Fibroblast of skin of right biceps (primary cell): ENCODE measurements around the gene PRKN.
"Not testable (repeated sequence)": the region's sequence is repeated elsewhere in the genome, so short reads cannot be mapped to it uniquely, and the experiment has no call there.

Source experiments
- DNase-seq: peaks from one replicate; pipeline ENCODE4 v3.0.0-alpha.2; 2013

The PRKN gene

DNA sequence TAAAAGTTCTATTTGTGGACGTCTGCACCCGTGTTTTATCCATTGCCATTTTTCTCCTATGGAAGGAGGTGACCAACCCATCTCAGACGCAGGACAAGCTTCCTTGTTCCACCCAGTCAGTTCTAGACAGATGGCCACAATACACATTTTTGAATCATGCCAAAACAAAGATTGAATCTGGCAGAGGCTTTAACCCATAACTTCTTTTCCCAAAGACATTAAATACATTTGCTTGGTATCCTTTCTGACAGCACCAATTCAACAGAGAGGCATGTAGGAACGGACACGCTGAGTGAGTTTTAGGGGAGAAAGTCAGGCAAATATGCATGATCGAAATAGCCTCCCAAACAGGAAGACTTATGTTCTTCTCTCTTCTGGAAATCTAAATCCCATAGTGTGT is 901.1 kb downstream of the PRKN start:
- DNase-seq = no peak

DNA sequence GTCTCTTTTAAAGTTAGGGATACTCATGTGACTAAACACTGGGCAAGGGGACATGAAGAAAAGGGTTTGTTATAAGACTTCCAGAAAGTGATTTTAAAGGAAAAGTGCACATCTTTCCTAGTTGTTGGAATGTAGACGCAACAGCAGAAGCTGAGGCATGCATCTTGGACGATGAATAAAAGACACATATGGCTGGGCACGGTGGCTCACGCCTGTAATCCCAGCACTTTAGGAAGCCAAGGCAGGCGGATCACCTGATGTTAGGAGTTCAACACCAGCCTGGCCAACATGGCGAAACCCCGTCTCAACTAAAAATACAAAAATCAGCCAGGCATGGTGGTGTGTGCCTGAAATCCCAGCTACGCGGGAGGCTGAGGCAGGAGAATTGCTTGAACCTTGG is 905.4 kb downstream of the PRKN start:
- DNase-seq = not testable (repeated sequence)

DNA sequence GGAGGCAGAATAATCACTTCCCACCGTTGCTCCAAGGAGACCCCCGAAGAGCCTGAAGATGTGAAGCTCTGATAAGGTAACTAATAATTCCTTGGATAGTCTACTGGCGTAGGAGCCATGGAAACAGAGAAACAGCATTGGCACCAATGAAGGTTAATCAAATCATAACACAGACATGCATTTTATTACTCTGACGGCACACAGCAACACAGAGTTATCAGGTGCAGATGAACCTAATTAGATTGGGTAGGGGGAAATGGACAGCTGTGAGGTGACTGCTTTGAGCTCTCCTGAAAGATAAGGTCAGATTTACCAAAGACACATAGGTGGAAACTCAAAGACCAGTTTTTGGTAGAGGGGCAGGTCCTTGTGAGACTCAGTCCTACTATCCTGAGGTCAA is 909.7 kb downstream of the PRKN start:
- no peak for DNase-seq

DNA sequence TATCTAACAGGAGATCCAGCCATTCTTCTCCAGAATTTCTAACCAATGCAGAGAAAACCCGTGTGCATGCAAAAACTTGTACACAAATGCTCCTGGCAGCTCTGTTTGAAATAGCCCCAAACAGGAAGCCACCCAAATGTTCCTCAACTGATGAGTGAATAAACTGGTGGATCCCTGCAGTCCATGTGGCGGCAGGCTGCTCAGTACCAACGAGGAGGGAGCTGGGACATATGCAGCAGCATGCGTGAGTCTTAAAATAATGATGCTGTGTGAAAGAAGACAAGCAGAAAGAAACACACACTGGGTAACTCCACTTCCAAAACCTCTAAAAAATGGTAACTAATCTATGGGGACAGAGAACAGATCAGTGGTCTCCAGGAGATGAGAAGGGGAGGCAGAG is 911.6 kb downstream of the PRKN start:
- DNase-seq = no peak

DNA sequence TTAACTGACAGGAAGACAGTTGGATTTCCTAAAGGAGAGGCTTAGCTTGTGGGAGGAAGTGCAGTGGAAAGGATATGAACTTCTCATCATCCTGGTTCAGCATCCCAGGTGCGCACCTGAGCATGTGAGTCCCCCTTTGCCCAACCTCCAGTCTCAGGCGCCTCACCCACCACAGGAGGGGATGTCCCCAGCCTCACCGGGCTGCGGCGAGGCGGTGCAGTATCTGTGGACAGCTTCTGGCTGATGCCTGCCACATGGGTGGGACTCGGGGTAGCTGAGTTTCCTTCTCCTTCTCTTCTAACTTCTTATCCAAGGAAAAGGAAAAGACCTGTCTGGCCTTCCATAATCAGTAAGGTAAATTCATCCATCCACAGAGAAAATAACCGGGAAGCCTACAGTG is 914.4 kb downstream of the PRKN start:
- DNase-seq = no peak

DNA sequence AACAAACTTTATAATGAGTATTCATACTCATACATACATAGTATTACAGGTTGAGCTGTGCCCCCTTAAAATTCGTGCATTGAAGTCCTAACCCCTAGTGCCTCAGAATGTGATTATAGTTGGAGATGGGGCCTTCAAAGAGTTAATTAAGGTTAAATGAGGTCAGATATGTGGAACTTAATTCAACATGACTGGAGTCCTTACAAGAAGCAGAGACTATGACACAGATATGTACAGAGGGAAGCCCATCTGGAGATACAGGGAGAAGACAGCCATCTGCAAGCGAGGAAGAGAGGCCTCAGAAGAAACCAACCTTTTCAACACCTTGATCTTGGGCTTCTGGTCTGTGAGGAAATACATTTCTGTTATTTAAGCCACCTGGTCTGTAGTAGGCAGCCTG is 917.6 kb downstream of the PRKN start:
- no peak for DNase-seq

DNA sequence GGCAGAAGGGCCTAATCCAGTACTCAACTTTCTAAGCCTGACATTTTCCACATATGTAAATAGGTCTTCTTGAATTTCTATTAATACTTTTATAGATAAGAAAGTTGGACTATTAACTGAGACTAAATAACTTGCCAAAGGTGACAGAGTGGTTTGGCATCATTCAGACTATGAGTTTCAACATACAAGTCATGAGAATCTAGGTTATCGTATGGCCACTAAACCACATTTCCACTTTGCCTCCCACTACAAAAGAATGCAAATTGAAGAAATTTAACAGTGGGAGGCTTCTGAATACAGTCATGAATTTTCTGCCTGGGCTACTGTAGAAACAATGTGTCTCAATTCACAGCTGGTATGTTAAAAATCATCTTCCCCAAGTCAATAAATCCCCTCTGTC is 922.7 kb downstream of the PRKN start:
- peak; percentile 24 for DNase-seq

DNA sequence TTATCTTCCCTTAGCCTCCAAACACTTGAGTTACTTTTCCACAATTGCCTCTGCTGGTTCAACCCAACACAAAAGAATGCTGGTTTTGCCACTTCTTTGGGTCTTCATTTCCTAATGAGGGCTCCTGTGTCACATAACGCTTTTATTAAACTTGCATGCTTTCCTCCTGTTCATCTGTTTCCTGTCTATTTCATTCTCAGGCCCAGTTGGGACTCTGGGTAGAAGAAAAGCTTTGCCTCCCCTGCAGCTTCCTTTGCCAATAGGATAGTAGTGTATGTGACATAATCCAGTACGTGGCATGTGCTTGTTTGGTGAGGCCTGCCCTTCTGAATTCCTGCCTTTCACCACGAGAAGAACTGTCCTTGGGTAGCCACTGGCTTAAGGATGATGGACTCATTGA is 924.4 kb downstream of the PRKN start:
- DNase-seq = no peak

DNA sequence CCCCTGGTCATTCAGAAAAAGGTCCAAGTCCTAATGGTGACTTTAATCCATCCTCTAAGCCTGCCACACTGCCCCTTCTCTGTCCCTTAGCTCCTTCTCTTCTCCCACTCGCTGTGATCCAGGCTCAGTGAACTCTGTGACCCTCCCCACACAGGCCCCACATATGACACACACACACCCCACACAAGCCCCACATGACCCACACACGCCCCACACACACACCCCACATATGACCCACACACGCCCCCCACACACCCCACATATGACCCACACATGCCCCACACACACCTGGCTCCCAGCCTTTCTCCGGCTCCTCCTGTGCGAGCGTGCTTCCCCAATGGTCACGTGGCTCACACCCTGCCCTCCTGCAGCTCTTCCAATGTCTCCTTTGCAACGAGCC is 925.3 kb downstream of the PRKN start:
- no peak for DNase-seq

DNA sequence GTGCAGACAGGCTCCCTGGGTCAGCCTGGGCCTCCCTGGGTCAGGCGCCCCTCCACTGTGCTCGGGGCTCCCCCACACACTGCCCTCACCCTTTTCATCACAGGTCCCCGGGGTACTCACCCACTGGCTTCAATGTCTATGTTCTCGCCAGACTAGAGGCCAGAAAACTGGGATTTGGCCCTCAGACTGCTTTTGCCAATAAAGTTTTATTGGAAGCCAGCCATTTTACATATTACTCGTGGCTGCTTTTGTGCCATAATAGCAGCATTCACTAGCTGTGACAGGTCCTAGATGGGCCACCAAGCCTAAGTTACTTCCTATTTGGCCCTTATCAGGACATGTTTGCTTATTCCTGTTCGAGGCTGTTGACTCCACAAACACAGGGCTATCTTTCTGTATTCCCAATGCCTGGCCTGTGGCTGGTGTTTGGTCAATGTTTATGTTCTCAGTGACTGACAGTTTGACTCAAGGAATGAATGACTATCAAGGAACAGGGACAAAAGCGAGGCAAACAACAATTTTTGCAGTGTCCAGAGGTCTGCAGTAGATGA is 928.6 kb downstream of the PRKN start:
- no peak for DNase-seq

DNA sequence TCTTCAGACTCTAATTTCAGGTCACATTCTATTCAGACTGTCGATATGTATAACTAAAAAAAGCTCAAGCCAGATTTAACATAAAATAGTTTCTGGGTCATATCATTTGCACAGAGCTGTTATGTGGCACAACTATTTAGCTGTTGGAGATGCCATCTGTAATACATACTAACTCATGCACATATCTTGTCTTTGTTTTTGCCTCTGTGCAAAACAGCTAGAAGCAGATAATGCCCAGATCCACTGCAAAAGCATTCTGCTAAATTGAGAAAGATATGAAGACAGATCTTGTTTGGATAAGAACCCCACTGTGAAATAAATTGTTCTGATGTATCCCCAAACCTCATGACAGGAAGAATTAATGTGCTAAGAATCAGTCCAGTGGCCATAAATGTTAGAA is 930.9 kb downstream of the PRKN start:
- DNase-seq = no peak

DNA sequence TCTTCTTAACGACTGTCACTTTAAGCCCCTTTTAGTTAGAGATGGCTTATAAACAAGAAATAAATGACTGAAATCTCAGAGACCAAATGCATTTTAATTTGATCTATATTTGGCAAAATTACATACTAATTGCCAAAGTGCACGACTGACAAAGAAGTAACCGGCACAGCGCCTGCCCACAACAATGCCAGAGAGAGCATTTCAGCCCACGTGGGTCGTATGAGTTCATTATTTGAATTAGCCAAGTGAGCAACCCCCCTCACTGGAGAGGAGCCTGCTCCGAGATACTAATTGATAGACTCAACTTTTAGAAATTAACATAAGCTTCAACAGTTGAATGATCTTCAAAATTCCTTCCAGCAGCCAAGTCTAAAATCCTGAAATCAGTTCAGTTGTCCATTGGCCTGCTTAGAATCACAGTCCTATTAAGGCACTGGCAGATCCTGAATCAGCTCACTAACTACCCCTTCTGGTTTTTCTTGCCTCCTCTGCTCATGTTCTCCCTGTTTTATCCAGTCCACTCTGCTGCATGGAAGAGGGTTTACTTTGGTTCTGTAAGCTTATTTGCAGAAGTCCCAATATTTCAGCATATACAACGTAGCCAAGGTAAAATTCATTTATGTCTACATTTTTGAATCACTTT is 934.6 kb downstream of the PRKN start:
- no peak for DNase-seq

DNA sequence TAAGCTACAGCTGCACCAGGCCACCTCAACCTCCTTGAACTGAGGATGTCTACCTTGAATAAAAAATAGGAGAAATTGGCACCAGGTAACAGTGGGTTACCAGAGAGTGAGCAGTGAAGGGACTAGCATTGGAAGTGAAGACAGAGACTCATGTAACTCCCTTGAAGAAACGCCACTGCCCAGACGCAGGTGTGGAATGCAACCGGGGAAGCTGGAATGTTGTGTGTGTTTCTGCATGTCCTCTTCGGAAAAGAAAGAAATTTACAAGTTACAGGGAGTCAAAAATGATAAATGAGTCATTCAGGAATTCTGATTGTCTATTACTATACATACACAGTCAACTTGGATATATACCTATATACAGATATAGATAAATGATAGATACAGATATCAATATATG is 939.0 kb downstream of the PRKN start:
- no peak for DNase-seq

DNA sequence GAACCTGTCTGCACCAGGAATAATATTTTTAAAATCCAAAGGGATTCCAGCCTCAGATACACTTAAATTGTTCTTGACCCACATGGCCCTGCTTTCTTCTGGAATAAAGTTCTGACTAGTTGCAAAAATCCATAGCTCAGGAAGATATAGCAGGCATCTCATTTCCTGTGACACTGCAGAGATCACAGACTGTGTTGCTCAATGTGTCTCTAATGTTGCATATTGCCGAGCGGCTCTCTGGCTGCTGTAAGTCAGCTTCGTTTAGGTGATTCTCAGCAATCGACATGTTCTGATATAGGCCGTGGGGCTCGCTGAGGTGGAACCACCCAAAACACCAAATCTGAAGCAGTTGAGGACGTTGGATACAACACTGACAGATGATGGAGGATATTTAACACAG is 955.4 kb downstream of the PRKN start:
- peak; percentile 56 for DNase-seq

DNA sequence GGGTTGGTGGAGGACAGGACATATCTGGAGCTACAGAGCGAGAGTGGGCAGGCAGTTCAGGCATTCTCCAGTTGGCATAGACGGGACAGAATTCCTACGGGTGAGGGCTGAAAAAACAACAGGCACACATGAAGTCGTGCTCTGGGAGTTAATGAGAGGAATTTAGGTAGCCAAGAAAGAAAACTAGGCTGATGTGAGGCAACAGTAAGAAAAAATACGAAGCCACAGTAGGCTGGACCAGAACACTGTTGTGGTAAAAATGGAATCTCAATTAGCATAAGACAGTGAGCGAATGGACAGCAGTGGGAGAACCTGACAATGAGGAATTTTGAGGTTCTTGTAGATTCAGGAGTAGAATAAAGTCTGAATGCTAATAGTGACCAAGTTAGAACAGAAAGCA is 965.6 kb downstream of the PRKN start:
- DNase-seq = no peak

DNA sequence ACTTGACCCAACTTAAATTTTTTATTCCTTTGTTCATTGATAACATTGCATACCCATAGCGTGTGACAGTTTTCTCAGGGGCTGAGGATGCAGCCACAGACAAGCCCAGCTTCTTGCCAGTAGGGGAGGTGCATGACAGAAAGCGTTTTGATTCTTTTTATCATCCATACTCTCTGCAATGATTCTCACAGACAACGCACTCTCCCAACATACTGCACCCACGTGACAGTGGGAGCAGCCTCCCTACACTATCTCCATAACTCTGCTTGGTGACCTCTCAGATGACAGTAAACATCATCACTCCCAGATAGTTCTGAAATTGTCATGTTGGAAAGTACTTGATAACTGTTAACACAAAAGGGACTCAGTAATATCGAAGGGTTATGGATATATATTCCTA is 972.5 kb downstream of the PRKN start:
- no peak for DNase-seq

DNA sequence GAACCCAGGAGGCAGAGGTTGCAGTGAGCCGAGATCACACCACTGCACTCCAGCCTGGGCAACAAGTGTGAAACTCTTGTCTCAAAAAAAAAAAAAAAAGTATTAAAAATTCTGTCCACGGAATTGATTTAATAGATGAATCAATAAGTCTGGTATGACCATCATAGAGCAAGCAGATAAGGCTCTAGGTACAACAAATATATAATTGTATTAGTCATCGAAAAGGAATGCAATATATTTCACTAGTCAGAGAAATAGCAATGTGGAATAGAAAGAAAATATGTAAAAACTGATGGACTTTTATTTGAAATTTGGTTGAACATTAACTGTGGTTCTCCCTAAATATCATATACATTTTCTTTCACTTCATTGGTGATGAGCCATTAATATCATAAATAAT is 976.9 kb downstream of the PRKN start:
- DNase-seq = peak; percentile 34

DNA sequence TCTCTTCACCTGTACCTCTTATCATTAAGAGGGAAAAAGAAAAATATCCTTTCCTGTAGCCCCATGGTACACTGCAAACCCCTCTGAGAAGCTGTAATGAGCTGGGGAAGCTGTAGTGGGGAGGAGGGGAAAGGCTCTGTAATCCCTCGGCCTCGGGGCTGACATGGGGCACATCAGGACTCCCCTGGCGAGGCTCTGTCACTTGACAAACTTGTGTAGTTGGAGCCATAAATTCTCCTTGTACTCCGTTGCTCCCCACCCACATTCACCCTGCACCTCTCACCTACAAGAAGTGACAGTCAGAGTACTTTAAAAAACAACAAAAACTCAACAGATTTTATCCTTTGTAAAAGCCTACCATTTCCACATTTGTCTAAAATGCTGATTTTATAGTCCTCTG is 978.0 kb downstream of the PRKN start:
- DNase-seq = no peak

DNA sequence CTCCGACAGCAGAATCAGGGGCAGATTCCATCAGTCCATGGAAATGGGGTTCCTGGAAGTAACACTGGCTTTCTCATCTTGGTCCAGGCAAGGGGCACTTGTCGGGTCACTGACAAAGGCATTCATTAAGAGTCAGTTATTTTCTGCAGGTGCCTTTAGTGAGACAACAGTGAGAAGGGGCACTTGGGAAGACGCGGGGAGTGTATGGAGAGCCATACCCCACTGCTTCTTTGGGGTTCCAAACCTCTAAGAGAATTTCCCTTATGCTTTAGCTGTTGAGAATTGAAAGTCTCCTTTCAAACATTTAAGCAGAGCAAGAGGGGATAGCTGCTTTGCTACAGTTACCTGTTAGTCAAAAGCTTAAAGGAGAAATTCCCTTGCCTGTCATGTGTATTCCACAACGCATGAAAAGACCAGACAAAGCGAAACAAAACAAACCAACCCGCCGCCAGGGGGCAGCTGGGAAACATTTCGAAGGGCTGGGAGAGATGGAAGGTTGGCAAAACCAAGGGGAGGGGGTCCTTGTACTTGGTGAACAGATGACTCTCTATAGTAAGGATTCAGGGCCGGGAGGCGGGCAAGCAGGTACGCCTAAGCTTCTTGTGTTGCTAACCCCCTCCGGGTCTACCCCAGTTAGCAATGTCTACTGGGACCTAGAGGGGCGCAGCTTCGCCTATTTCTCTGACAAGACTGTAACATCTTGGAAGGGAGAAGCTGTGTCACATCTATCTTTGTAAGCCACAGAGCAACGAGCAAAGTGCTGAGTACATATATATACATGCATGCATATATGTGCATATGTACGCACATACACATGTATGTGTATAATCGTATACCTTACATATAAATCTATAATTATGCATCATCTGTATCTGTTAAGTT is 978.8 kb downstream of the PRKN start:
- DNase-seq = peak; percentile 43

DNA sequence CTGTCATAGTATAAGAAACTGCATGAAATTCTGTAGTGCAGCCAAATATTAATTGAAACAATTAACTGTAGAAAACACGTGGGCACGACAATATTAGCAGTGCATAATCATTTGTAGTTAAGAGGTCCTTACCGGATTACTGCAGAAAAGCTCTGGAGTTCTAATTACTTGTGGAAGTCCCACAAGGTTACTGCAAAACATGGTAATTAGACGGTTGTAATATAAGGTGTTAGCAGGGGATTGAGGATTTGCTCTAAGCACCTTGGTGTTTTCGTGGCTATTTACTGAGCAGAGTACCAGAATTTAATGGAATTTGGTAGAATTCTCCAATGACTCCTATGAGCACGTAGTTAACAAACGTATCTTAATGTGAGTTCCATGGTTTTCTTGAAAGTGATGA is 980.1 kb downstream of the PRKN start:
- DNase-seq = no peak

DNA sequence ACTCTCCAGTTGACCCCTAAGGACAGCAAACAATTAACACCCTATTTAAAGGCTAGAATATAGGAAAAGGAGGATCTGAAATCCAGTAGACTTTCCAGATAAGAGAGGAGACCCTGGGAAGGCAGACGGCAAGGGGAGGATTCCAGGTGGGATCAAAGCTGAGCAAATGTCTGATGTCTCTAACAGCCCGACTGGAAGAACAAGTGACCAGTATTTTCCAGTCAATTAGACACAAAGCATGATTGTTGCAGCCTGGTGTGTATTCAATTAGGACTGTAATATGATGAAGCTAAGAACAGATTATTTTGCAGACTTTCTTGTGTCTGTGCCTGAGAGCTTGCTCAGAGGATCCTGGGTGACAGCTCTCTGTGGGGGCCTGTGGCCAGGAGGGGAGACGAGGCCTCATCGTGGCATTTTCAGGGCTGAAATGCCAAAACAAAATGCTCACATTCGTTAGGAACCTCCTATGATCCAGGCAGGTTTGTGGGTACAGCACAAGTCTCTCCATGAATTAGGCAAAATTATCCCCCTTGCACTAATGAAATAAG is 981.9 kb downstream of the PRKN start:
- peak; percentile 5 for DNase-seq

DNA sequence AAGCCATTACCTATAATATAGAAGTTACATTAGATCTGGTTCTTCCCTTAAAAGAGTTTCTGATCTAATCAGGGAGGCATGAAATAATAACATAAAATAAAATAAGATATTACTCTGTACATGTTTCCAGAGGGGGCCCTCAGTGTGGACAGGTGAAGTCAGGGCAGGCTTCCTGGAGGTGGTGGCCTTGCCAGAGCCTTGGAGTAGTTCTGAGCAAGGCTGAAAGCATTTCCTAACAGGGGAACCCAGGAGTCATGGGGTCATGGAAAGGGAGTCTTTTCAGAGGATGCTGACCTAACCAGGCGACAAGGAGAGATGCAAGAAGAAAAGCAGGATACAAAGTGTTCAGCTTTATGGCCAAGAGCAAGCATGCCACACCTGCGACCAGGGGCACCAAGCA is 982.4 kb downstream of the PRKN start:
- DNase-seq = no peak

DNA sequence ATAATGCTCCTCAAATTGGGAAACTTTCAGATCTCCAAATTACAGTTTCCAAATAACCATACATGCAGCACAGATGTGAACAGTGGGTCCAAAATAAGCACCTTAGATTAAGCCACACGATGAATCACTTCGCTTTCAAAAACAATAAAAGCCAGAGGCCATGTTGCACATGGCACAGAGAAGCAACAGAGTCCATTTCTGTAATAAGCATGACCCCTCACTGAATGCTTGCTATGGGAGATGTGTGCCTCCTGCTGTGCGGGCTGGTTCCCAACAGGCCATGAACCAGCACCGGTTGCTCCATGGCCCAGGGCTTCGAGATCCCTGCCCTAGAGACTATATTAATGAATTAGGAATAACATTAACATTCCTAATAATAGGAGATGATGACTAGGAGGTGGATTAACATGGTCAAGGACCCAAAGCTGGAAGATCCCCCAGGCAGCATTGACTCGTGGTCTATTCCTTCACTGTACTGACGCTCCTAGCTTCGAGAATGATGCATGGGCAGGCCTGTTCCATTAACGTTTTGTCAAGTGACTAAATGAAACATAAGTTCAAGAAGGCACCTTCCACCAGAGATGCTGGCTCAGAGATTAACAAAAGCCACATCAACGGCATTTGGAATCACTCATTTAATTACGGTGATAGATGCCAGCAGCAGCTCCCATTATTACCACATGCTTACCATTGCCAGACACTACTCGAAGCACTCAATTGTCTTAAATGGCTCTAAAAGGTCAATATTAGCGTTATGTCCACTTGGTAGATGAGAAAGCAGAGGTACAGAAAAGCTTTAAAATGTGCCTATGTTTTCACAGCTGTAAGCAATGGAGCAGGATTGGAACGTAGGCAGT is 983.1 kb downstream of the PRKN start:
- DNase-seq = peak; percentile 37
